Epithelial cell of prostate (primary cell): ENCODE data around the gene LRRC32.

Source experiments
- DNase-seq: peaks from one replicate; pipeline ENCODE4 v3.0.0-alpha.2; 2011; ENCODE audit warnings: low read depth, low spot score
- H3K27ac ChIP-seq: fragments of 450-650 bp; 2 replicates; pipeline ENCODE4 v1.5.1; 2017; ENCODE audit warnings: mild to moderate bottlenecking

Gene LRRC32

DNA sequence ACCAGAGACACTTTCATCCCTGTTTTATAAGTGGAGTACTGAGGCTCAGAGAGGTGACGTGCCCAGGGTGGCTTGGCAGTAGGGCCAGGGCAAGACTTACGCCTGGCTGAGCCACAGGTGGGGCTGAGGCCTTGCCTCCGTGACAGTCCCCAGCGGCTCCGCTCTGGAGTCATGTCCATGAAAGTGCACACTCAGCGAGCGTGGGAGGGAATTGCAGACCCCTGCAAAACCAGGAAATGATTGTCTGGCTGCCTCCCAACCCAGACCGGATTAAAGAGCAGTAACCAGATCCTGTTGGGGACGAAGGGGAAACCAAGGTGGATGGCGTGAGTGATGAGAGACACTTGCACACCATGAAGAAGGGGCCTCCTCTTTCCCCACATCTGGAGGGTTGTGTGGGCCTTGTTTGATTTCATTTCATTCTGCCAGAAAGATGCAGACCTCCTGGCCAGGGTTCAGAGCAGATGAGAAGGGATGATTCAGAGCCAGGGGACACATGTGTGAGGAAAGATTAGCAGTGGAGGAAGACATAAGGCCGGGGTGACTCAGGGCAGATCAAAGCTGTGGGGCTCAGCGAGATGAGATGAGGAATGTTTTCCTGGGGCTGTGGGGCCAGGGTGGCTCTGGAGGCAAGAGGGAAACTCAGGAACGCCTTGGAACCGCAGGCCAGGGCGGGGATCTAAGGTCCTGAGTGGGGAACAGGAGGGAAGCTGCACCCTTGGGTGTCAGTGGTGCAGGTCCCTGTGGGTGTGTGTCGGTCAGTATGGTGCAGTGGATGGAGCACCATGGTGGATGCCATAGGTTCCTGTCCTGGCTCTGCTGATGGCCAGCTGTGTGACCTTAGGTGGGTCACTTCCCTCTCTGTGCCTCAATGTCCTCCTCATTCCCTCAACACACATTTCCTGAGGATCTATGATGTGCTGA lies 29.9 kb upstream of the LRRC32 start:
- no peak for DNase-seq
- H3K27ac ChIP-seq = no peak overlapping the region

DNA sequence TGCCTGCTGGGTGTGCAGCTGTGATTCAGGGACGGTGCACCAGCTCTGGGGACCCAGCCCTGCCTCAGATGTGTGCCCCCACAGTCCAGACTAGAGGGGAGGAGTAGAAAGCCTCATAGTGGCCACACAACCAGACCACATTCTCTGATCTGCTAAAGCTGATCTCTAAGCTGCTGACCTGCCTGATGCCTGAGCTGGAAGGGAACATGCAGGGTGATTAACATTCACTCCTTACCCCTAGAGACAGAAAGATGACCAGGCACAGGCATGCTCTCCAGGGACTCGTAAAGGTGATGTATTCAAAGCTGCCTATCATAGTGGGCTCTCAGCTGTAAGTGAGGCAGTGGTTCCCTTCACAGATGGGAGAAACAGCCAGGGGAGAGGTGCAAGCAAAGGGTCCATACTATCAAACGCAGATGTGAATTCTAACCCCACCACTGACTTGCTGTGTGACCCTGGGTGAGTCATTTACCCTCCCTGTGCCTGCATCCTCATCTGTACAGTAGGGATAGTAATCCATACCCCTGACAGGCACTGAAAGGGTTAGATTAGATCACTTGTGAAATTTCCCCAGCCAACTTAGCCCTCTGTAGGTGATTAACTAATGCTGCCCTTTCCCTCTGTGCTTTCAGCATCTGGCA lies 29.0 kb upstream of the LRRC32 start:
- DNase-seq = no peak
- H3K27ac ChIP-seq = no peak overlapping the region

DNA sequence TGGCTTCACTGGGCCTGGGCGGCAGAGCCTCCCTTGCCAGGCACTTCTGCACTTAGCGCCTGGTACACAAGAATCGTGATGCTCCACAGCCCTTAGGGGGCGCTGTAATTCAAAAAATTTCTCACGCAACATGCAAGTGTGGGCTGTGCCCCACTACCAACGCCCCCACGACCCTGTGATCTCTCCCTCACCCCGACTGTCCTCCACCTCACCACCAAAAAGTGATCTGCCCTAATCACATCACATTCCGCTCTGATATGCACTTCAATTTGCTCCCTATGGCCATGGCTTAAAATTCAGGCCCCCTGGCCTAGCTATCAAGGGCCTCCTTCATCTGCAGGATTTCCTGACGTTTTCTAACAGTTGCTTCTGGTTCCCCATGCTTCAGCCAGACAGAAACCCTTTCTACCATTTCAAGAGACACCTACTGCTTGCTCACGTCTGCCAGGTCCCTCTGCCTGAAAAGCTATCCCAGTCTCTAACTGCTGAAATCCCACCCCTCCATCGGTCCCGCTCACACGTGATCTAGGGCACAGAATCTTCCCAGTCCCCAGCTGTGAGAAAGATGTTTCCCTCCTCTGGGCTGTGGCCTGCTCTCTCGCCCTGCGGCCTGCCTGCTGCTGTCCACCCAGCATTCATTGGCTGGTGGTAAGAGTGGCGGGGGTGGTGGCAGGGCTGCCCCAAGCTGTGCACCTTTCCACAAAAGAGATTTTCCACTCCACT lies 27.9 kb upstream of the LRRC32 start:
- no peak for DNase-seq
- no peak overlapping the region for H3K27ac ChIP-seq

DNA sequence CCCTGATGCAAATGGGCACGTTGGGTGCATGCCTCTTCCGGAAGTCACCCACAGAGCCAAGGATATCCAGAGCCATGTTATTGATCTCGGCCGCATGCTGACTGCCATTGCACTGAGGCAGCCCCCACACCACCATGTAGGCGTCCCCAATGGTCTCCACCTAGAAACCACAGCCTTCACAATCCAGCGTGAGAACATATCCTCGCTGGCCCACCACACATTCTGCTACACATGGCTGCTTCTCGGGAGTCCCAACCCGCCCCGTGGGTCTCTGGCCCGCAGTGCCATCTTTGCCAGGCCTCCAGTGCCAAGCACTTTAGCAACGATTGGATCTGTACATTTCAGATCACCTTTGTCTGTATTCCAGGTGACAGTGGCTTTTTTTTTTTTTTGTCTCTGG lies 26.2 kb upstream of the LRRC32 start:
- DNase-seq = no peak
- H3K27ac ChIP-seq = no peak overlapping the region

DNA sequence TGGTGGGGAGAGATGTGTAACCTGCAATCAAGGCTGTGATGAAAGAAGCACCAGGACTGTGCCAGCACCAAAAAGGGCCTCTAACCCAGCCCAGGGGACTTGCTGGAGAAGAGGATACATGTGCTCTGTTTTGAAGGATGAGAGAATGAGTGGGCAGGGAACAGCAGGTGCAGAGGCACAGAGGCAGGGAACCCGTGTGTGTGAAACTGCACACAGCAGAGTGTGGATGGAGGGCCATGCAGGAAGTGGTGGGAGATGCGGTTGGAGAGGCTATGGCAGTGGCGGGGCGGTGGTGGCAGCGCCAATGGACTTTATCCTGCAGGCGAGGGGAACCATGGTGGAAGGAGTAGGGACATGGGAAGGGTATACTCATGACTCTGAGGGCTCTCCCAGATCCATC lies 25.2 kb upstream of the LRRC32 start:
- no peak for DNase-seq
- no peak overlapping the region for H3K27ac ChIP-seq

DNA sequence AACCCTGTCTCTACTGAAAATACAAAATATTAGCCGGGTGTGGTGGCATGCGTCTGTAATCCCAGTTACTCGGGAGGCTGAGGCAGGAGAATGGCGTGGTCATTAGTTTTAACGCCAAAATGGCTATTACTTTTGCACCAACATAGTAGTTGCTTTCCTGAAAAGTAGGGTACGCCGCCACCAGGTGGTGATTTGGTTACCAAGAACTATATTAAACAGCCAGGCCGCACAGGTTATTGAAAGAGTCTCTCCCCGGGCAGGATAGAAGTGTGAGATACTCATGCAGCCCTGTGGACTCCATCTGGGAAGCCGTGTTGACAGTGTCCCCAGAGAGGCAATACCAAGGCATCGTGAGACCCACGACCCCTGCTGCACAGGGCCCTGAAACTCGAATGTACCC lies 24.6 kb upstream of the LRRC32 start:
- DNase-seq = no peak
- no peak overlapping the region for H3K27ac ChIP-seq

DNA sequence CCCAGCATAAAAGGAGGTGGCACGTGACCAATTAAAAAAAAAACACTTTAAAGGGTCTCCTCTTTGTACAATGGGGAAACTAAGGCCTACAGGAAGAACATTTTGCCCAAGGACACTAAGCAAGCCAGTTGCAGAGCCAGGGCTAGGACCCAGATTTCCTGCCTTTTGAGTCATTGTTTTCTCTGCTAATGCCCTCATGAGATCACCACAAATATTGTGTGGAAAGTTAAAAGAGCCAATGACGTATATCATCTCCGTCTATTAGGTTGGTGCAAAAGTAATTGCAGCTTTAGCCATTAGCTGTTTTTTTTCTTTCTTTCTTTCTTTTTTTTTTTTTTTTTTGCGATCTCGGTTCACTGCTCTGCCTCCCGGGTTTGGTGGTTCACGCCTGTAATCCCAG lies 24.1 kb upstream of the LRRC32 start:
- no peak overlapping the region for H3K27ac ChIP-seq
- DNase-seq = no peak

DNA sequence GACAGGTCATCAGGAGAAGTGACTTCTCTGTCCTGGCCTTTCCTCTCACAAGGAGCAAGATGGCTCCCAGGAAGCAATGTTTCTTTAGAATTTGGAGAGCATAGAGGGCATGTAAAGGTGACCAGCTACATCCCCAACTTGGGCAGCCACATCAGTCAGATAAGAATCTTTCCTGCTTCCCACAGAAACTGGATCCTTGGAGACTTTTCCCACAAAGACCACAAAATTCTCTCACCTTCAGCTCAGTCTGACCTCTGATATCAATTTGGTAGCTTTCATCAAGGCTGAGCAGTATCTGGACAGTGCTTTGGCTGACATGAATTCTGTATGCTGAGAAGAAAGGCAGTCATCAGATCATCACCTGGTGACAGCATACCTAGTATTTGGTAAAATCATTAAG lies 23.3 kb upstream of the LRRC32 start:
- no peak overlapping the region for H3K27ac ChIP-seq
- no peak for DNase-seq

DNA sequence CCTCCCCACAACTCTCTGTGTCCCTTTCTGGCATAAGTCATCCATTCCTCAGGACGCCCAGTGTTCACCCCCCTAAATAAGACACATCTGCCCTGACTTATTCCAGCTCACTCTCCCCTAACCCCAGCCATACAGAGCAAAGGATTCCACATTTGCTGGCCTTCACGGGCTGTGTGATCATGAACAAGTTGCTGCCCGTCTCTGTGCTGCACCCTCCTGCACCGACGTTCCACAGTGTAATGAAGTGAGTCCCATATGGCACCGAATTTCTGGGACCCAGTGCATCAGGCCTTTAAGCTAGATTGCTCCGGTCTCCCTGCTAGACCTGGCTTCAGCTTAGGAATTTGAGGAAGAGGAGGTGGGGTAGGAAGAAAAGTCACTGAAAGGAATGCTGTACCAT lies 22.4 kb upstream of the LRRC32 start:
- no peak overlapping the region for H3K27ac ChIP-seq
- no peak for DNase-seq

DNA sequence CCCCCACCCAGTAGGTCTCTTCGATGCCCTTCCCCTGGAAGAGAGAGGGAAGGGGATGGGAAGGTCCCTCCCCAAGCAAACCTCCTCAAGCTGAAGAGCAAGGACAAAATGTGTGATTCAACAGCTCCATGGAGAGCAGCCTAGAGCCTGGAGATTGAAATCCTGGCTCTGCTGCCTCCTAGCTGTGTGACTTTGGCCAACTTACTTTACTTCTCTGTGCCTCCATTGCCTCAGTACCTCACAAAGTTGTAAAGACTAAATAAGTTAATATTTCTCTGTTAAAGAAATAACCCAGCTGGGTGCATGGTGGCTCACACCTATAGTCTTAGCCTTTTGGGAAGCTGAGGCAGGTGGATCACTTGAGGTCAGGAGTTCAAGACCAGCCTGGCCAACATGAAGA lies 21.1 kb upstream of the LRRC32 start:
- no peak for DNase-seq
- no peak overlapping the region for H3K27ac ChIP-seq

DNA sequence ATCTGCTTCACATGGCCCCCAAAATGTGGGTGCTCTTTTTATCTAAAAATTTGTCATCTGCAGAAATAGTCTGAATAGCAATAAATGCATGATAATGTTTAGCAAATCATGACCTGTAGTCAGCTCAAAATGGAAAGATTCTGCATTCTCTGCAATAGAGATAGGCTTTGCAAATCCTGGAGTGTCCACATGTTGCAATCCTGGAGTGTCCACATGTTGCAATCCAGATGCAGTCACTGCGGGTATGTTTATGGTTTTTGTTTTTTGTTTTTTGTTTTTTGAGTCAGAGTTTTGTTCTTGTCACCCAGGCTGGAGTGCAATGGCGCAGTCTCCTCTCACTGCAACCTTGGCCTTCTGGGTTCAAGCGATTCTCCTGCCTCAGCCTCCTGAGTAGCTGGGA lies 20.2 kb upstream of the LRRC32 start:
- DNase-seq = no peak
- H3K27ac ChIP-seq = no peak overlapping the region

DNA sequence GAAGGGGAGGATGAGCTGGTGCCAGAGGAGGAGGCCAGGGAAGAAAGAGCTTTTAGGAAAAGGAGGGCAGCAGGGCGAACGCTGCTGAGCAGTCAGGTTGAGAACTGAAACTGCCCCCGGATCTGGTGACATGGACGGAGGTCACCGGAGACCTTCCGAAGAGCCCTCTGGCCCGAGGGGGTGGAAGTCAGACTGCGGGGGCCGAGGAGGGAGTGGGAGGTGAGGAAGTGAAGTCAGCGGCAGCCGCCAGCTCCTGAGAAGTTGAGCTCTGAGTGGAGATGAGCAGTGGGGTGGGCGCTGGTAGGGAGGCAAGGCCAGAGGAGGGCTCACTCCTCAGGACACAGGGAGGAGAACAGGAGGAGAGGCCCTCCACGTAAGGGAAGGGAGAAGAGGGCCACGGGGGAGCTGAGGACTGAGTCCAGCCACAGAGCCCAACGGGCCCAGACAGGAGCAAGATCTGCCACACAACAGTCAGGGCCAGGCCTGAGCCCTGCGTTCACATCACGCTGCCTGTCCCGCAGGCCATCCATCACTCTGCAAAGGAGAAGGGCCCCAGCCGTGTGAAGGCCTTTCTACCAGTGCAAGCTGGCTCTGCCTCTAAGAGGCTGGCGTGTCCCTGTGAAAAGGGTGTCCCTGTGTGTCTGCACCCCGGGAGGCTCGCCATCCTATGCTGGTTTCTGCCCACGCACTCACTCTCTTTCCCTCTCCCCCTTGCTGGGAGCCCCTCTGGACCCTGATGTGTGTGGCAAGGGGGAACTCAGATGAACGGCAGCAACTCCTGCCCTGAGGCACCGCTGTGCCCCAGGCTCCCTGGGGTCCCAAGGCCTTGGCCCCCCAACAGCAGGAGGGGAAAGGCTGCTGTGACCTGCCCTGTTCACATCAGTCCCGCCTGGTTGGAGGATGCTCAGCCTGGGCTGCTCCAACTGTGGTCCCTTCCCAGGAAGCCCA lies 19.0 kb upstream of the LRRC32 start:
- DNase-seq = no peak
- H3K27ac ChIP-seq = no peak overlapping the region

DNA sequence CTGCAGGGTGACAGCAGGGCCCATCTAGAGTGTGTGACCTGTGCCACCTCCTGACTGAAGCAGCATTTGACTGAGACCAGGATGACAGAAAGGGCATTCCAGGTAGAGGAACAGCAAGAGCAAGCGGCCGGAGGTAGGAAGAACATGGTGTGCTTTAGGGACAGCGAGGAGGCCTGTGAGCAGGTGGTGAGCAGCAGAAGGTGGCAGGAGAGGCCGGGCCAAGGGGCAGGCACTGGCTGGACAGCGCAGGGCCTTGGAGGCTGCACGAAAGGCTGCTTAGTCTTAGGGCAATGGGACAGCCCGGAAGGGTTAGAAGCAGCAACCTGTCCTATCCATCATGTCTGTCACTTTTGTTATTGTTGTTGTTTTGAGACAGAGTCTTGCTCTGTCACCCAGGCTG lies 17.6 kb upstream of the LRRC32 start:
- H3K27ac ChIP-seq = no peak overlapping the region
- DNase-seq = no peak

DNA sequence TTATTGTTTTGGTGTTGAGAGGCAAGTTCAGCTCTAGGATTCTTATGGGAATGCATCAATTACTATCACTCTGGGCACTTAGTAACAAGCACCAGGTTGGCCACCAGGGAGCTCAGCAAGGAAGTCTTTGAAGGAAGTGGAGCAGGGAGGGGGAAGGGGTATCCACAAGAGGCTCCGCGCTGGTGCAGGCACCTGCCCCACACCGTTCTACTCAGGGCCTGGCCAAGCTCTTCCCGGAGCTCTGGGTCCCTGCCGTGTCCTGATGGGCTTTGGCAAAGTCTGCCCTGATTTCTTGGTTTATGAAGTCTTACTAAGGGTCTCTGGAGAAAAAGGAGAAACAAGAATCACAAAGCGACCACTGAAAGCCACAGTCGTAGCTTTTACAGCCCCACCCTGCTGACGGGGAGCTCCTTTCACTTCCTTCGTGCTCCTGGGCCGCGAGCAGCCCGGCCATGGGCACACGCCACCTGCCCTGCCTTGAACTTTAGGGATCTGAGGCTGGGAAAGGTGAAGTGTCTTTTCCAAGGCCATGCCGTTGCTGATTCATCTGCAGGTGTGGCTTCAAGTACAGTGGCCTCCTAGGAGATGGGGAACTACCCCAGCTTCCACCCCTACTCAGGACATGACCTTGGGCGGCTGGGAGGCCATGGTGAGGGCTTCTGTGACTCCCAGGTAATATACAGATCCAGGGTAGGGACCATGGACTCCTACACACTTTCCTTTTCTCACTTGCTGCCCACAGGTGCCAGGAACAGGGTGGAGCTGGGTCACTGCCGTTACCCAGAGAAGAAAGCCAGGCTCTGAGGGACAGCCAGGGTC lies 15.9 kb upstream of the LRRC32 start:
- no peak for DNase-seq
- H3K27ac ChIP-seq = no peak overlapping the region

DNA sequence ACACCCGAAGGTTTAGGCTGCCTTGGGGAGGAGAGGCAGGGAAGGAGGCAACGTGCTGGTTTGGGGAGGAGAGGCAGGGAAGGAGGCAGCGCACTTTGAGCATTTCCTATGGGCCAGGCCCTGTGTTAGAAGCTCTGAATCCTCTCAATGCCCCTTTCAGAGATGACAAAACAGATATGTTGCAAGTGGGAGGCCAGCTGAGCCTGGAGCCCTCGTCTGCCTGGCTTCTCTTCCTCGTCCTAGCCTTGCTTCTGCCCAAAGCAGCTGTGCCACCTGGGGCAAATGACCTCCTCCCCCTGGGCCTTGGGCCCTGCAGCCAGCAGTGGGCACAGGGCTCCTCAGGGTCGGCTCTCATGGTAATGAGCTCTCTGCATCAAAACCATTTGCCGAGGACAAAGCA lies 15.3 kb upstream of the LRRC32 start:
- no peak for DNase-seq
- no peak overlapping the region for H3K27ac ChIP-seq

DNA sequence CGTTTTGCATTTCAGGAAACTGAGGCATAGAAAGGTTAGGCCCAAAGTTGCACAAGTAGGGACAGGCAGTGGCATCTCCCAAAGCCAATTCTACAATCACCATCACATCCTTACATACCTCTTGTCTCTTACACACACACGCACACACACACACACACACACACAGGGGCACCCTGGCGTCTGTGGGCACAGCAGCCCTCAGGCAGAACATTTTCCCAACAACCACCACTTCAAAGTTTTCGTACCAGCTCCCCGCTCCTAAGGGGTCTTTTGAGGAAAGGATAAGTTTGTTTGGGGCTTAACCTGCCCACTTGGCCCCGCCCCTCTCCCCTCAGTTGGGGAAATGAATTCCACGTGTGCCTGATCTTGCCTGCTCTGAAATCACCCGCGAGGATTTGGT lies 14.7 kb upstream of the LRRC32 start:
- no peak overlapping the region for H3K27ac ChIP-seq
- DNase-seq = no peak

DNA sequence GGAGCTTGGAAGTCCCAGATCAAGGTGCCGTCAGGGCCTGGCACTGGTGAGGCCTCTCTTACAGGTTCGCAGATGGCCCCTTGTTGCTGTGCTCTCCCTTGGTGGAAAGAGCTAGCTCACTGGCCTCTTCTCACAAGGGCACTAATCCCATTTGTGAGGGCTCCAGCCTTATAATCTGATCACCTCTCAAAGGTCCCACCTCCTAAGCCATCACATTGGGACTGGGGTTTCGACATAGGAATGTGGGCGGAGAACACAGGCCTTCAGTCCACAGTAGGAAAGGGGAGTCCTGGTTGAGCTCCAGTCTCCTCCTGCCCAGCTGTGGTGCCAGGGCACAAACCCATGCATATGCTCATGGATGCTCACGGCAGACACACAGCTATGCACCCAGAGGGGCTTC lies 14.0 kb upstream of the LRRC32 start:
- no peak overlapping the region for H3K27ac ChIP-seq
- DNase-seq = no peak

DNA sequence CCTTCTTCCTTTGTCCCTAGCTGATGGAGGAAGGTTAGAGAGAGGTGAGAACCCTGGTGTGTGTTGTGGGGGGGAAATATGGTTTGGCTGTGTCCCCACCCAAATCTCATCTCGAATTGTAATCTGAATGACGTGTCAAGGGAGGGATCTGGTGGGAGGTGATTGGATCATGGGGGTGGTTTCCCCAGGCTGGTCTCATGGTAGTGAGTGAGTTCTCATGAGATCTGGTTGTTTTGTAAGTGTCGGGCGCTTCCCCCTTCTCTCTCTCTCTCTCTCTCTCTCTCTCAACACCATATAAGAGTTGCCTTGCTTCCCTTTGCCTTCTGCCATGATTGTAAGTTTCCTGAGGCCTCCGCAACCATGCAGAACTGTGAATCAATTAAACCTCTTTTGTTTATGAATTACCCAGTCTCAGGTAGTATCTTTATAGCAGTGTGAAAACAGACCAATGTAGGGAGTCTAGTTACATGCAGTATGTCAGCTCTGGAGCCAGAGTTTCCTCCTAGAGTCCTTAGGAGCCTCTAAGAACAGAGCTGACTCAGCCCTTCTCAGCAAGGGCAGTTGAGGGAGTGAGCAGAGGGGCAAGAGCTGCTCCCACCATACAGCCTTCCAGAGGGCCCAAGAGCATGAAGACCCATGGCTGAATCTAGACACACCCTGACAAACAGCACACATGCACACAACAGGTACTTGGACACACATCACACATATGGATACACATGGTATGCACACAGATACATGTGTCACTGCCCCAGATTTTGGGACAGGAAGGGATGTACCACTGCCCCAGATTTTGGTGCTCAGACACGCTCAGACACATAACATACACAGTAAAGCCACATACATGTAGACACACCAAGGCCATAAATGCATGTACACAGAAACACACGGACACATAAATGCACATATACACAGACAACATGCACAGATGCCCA lies 12.9 kb upstream of the LRRC32 start:
- DNase-seq = no peak

More for the DNA sequence above, 12.9 kb upstream of the LRRC32 start:
- H3K27ac ChIP-seq = no peak overlapping the region
